Epithelial cell of prostate (primary cell): ENCODE measurements around the gene ARL10.

Experiments used
- DNase-seq: peaks from one replicate; pipeline ENCODE4 v3.0.0-alpha.2; 2011; ENCODE audit warnings: low read depth, low spot score
- H3K27ac ChIP-seq: fragments of 450-650 bp; 2 replicates; pipeline ENCODE4 v1.5.1; 2017; ENCODE audit warnings: mild to moderate bottlenecking

The ARL10 gene

GRCh38 chr5:176361437-176362232 lies 3.7 kb upstream of the ARL10 start, which contains the start of gene KIAA1191:
Gene KIAA1191, minus strand, starts transcription at chr5:176361764. Its CDS starts 2,256 bp downstream, at chr5:176359508.
- peak within 1 kb of the TSS; percentile 31 for H3K27ac ChIP-seq
- peak; percentile 43 for DNase-seq

DNA sequence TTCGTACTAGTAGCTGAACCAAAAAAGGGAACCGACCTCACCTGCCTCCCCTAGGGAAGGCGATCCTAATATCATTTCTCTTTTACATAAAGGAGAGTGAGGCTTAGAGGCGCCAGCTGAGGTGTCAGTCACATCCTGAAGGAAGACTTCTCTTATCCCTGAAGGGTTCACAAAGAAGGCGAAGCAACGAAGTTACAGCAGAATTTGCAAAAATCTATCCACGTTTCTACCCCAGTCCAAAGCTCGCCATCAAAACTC lies 3.1 kb upstream of the ARL10 start:
- no peak overlapping the region for H3K27ac ChIP-seq
- no peak for DNase-seq

DNA sequence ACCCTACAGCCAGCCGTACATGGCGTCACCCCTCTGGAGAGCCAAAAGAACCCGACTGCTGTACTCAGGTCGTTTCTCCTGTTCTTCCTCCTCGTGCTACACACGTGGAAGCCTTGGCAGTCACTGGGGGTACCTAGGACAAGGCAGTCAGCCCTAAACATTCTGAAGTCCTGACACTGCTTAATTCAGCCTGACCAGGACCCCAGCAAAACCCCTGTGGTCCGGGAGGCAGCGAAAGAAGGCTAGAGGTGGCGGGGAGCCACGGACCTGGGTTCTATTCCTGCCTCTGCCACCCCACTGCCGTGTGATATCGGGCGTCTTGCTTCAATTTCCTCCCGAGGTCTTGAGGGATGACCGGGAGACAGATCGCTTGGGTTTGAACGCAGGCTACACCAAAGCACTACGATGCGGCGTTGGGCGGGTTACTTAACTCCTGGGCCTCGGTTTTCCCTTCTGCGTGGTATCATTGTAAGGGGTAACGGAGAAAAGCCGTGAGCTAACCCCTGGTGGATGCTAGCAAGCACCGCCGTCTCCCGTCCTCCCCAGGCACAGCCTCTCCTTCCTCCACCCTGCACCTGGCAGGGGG lies 429 bp upstream of the ARL10 start:
- DNase-seq = no peak
- no peak overlapping the region for H3K27ac ChIP-seq

- no peak for DNase-seq
- no peak overlapping the region for H3K27ac ChIP-seq
Observed at GRCh38 chr5:176366232-176366894, 1.1 kb downstream of the ARL10 start.

DNA sequence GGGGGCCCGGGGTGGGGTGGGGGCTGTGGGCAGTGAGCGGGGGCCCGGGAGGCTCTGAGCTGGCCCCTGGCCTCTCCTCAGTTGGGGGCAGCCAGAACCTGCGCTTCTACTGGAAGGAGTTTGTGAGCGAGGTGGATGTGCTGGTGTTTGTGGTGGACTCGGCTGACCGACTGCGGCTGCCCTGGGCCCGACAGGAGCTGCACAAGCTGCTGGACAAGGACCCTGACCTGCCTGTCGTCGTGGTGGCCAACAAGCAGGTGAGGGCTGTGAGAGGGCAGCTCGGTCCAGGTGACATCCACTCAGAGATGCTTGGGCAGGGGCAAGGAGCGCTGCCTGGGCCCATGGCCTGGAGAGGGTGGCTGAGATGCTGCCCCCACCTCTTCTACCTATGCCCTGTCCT lies 3.4 kb downstream of the ARL10 start:
- H3K27ac ChIP-seq = no peak overlapping the region
- DNase-seq = no peak

GRCh38 chr5:176369934-176370711 lies 4.8 kb downstream of the ARL10 start:
- H3K27ac ChIP-seq = no peak overlapping the region
- no peak for DNase-seq

DNA sequence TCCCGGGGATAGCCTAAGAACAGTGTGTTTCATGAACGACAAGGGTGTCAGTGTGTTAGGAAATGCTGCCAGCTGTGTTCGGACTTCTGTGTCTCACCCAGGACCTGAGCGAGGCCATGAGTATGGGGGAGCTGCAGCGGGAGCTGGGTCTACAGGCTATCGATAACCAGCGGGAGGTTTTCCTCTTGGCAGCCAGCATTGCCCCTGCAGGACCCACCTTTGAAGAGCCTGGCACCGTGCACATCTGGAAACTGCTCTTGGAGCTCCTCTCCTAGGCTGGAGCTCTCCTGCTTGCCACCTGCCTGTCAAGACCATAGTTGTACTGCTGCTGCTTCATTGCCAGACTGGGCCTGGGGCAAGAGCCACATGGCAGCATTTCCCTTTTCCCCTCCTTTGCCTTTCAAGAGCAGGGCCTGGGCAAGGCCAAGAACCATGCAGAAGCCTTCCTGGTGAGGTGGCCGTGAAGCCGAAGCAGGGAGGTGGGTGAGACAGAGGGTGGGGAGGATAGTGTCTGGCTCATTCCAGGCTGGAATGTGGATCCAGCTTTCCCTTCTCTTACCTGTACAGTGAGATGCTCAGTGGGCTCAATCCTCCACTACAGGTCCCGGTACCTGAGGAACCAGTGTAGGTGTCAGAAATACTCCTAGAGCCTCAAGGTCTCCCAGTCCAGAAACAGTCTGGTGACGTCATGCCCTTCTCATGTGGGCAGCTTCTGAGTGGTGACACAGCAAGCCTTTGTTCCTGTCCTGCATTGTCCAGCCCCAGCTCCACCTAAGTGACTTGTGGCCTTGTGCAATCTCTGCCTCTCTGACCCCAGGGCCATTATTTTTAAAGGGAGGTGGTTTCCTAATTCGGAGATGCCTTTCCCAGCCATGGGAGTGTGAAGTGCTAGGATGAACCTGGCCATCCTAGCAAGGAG lies 6.6 kb downstream of the ARL10 start:
- no peak overlapping the region for H3K27ac ChIP-seq
- DNase-seq = no peak

DNA sequence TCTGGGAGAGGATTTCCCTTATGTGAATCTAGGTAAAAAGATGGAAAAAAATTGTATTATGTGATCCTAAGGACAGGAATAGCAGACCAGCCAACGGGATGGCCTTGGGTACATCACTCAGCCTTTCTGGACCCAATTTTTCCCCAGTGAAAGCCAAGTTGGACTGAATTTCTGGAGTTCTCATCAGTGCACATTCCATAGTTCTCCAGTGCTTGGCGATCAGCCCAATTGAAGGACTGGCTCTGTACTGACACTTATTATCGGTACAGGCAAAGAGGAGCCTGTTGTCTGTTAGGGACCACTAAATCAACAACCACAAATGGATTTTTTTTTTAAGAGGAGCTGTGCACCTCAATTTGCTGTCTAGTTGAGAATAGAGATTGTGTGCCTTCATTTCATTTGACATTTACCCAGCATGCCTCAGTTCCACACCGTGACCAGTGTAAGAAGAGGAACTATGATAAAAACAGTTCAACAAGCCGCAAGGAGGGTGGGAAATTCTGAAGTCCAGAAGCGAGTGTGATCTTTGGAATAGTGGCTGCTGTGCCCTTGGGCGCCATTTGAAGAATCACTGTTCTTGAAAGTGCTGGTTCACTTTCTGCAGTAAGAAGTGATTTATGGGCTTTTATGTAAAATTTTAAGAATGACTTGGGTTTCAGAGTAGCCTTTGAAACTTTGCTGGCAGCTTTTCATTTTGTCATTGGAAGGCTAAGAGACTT lies 8.0 kb downstream of the ARL10 start:
- no peak overlapping the region for H3K27ac ChIP-seq
- no peak for DNase-seq

DNA sequence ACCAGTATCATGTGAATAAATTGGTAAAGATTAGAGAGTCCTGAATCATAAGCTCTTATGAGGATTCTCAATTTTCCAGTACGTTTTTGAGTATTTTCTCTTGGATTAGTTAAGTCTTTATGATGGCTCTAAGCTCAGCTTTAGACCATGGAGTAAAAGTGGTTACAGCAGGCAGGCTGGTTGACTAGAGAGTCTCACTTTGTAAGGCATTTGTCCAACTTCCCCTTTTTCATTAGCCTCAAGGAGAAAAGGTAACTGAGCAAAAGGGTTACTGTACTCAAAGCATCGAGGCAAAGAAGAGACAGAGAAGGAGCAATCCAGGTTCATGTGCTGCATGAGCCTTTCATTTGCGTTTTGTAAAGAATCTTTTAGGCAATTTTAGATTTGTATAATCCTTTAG lies 14.6 kb downstream of the ARL10 start:
- no peak overlapping the region for H3K27ac ChIP-seq
- DNase-seq = no peak

- DNase-seq = no peak
- no peak overlapping the region for H3K27ac ChIP-seq
Observed at GRCh38 chr5:176381423-176381822, 16.1 kb downstream of the ARL10 start.

DNA sequence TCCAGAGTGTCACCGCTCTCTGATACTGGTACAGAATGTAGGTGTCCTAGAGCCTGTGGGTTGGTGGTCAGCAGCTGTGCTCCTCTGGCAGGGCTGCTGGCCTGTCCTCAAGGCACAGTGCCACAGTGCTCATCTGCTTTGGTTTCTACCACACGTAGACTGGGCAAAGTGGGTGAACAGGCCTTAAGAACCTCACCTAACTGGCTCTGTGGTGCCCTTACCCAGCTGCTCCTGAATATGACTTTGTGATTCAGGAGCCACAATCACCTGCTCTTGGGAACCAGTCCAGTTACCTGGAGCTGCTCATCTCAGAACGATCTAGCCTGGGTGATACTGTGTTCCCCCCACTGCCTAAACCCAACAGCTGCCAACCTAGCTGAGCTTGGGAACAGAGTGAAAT lies 16.7 kb downstream of the ARL10 start:
- H3K27ac ChIP-seq = no peak overlapping the region
- DNase-seq = no peak

GRCh38 chr5:176382721-176383120 lies 17.4 kb downstream of the ARL10 start:
- DNase-seq = no peak

GRCh38 chr5:176383248-176383905 lies 18.1 kb downstream of the ARL10 start:
- no peak for DNase-seq
- no peak overlapping the region for H3K27ac ChIP-seq

More at GRCh38 chr5:176382721-176383120, 17.4 kb downstream of the ARL10 start:
- no peak overlapping the region for H3K27ac ChIP-seq

GRCh38 chr5:176383961-176384360 lies 18.7 kb downstream of the ARL10 start:
- no peak overlapping the region for H3K27ac ChIP-seq
- DNase-seq = no peak

GRCh38 chr5:176384366-176384930 lies 19.2 kb downstream of the ARL10 start:
- no peak overlapping the region for H3K27ac ChIP-seq
- DNase-seq = no peak

DNA sequence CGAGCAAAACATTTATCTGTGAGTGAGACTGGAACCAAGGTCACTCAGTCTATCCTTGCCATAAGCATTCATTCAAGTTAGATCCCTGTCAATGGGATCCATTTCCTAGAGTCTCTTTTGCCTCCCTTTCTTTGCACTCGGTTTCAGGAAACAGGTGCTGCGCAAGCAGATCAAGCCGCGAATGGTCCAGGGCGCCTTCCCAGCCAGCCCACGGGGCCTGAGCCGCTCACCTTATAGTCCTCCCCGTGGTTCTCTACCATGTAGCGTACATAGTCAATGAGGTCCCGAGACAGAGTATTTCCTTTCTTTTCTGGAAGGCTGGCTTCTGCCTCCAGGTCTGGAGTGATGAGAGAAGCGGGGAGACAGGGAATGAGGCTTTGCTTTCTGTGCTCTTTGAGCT lies 19.7 kb downstream of the ARL10 start:
- DNase-seq = no peak
- H3K27ac ChIP-seq = no peak overlapping the region

- DNase-seq = no peak
- H3K27ac ChIP-seq = no peak overlapping the region
Observed at GRCh38 chr5:176386491-176386890, 21.2 kb downstream of the ARL10 start.

DNA sequence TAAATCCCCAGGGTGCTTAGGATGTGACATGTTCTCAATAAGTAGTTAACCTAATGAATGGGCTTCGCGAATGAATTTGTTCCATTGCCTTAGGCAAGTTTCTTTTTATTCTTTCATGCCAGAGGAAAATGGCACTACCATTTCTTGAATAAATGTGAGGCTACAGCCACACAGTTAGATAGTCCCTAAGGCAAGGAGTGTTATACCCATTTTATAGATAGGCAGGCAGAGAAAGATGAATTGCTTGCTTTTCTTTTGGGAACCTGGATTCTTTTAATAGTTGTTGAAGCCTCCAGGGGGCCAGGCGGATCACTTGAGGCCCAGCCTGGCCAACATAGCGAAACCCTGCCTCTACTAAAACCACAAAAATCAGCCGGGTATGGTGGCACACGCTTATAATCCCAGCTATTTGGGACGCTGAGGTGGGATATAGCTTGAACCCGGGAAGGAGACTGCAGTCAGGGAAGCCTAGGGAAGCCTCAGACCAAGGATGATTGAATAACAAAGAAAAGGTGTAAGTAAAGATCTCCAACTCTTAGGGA lies 22.2 kb downstream of the ARL10 start:
- DNase-seq = no peak
- H3K27ac ChIP-seq = peak overlapping the region; percentile 89
